SHP77 (cell line): ENCODE data around the gene SYVN1.
"Not testable (repeated sequence)": the region's sequence is repeated elsewhere in the genome, so short reads cannot be mapped to it uniquely, and the experiment has no call there.

Experiments
- DNase-seq, 2 experiments: peaks; one replicate each; lab custom pipeline; 2025; lab: John Stamatoyannopoulos, UW

SYVN1 gene

GRCh38 chr11:65134240-65134951, at the start of gene SYVN1:
Gene SYVN1, minus strand, starts transcription at chr11:65134519. Its CDS starts 918 bp downstream, at chr11:65133601.
- peak; percentile 80 to 86 for DNase-seq

DNA sequence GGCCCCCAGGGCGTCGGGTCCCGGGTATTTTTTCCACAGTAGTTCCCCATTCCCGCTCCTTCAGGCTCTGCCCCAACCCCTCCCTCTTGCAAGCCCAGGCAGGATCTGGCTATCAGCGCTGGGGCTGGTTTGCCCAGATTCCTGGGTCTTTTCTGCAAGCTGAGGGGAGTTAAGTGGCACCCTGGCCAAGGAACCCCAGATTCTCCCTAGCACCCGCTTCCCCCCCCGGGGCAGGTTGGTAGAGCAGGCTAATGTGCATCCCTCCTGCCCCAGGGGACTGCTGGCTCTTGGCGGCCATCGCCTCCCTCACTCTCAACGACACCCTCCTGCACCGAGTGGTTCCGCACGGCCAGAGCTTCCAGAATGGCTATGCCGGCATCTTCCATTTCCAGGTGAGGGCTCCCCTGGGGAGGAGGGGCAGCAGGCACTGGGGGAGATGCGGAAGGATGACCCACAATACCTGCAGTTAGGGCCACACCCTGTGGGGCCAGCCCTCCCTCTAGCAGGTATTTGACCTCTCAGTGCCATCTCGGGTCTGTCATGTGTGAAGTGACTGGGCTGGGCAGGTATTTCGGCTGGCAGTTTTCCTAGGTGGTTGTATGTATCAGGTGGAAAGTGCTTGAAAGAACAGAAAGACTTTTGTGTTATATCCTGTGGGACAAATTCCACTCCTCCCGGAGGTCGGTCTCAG, 49.0 kb upstream of the SYVN1 start:
- DNase-seq = no peak

- peak in 1 of 2 experiments; percentile 30 for DNase-seq
These were observed 48.2 kb upstream of the SYVN1 start for GRCh38 chr11:65182258-65183170.

DNA sequence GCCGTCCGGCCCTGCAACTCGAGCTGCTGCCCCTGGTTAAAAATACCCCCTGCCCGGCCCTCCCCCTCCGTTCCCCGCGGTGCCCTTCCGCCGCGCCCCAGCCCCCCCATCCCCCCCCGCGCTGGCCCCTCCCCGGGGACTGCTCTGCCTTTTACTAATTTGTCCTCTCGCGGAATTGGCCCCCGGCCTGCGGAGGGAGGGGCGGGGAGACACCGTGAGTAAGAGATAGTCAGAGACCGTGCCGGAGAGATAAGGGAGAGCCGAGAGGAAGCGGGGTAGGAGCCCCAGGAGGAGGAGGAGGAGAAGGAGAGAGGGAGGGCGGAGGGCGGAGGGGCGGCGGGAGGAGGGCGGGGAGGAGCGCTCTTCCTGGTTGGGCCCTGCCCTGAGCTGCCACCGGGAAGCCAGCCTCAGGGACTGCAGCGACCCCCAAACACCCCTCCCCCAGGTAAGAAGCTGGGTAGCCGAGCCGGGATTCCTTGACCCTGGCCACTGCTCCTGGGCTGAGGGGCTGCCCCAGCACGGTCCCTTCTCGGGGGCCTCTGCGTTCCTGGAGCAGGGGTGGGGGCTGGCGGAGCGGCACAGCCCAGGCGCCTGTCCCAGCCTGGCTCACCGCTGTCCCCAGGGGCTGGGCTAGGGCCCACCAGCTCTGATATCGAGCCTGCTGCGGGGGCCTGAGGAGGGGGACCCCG, 47.4 kb upstream of the SYVN1 start, which contains the start of gene CAPN1:
TSS of gene CAPN1 (plus strand) at position 360 of the 689 bp plus-strand sequence. CDS start 774 bp downstream, outside the sequence.
- DNase-seq = peak; percentile 39 to 63

GRCh38 chr11:65180877-65181568, 46.7 kb upstream of the SYVN1 start:
- DNase-seq = peak; percentile 44 to 64

GRCh38 chr11:65174571-65175010, 40.3 kb upstream of the SYVN1 start:
- DNase-seq = not testable (repeated sequence)

- DNase-seq = no peak
These were observed 38.3 kb upstream of the SYVN1 start for GRCh38 chr11:65172600-65172999.

DNA sequence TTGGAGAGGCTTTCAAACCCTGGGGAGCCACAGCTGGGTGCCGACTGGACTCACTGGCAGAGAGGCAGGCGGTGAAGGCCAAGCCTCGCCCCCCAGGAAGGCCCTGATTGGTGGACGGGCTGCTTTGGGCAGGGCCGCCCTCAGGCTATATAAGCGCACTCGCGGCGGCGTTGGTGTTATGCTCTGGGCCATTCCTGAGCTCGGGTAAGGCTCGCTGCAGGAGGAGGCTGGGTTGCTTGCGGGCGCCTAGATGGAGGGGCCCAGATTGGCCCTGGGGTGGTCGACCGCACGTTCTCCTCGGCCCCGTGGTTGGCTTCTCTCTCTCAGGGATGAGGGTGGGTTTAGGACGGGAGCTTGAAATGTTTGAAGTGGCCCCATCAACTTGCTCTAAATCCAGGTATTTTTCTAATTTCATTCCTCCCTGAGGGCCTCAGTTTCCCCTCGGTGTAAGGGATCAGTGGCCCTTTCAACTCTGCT, 35.8 kb upstream of the SYVN1 start, which contains the start of gene SPDYC:
TSS of gene SPDYC (plus strand) at position 176 of the 477 bp plus-strand sequence. CDS start 1,125 bp downstream, outside the sequence.
- no peak for DNase-seq

GRCh38 chr11:65169164-65169641, 34.9 kb upstream of the SYVN1 start:
- no peak for DNase-seq

DNA sequence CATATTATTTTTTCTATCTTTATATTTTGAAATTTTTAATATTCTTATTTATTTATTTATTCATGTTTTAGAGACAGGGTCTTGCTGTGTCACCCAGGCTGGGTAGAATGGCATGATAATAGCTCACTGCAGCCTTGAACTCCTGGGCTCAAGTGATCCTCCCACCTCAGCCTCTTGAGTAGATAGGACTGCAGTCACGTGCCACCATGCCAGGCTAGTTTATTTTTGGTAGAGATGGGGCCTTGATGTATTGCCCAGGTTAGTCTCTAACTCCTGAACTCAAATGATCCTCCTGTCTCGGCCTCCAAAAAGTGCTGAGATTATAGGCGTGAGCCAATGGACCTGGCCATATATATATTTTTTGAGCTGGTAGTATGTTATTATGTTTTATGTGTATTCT, 33.3 kb upstream of the SYVN1 start:
- no peak for DNase-seq

- no peak for DNase-seq
These were observed 32.6 kb upstream of the SYVN1 start for GRCh38 chr11:65166893-65167292.

DNA sequence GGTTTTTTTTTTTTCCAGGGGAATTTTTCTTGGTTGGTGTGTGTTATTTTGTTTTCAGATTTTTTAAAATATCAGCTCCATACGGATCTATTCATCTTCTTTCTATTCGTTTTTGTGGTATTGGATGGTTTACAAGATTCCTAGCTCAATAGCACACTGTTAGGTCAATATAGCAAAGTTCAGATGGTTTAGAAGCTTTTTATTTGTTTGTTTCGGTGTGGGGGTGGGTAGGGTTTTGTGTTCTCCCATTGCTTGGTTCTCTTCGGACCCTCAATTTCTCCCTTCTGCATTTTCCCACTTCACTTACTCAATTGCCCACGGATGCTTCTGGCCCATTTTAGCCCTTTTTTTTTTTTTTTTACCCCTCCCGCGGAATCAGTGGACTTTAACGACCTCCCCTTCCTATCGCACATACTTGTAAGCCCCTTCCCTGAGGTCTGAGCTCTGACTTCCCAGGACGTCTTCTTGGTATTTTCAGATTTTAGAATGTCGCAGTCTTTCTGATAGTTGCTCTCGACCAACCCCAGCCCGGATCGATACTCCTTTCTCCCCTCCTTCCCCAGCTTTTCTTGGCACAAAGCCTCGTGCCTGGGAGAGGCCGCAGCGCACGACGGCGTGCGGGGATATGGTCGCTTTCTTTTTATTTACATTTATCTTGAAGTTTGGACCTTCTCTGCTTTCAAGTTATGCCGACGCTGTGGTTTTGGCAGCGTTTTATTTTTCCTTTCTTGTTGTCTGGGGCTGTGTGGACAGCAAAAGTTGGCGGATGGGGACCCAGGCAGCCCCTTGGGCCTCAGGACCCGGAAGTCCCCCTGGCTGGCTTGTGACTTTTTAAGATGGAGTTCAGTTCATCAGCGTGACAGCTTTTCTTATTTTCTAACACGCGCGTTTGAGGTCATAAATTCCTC, 31.3 kb upstream of the SYVN1 start:
- DNase-seq = no peak

DNA sequence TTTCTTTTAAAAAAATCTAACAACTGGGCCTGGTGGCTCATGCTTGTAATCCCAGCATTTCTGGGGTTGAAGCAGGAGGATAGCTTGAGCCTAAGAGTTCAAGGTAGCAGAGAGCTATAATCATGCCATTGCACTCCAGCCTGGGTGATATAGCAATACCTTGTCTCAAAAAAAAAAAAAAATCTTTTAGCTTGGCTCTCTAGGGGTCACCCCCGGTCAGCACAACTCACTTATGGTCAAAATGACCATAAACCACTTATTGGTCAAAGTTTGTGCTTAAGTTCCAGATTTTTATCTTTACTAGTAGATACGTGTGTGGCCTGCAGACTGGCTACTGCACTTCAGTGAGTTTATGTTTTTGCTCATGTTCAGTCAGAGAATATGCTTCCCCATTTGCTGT, 29.4 kb upstream of the SYVN1 start:
- no peak for DNase-seq

GRCh38 chr11:65160643-65161042, 26.3 kb upstream of the SYVN1 start:
- DNase-seq = no peak

GRCh38 chr11:65159012-65159411, 24.7 kb upstream of the SYVN1 start:
- no peak for DNase-seq

DNA sequence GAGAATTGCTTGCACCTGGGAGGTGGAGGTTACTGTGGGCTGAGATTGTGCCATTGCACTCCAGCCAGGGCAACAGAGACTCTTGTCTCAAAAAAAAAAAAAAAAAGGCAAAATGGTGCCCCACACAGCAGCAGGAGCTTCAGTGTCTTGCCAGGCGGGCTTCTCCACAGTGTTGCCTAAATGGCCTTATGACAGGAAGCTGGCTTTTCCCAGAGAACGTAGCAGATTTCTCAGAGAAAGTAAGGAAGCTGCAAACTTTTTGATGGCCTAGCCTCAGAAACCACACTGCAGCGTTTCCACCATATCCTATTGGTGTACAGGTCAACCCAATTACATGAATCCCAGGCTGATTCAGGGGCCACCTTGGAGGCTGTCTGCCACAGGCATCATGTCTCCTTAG, 23.0 kb upstream of the SYVN1 start:
- no peak for DNase-seq

DNA sequence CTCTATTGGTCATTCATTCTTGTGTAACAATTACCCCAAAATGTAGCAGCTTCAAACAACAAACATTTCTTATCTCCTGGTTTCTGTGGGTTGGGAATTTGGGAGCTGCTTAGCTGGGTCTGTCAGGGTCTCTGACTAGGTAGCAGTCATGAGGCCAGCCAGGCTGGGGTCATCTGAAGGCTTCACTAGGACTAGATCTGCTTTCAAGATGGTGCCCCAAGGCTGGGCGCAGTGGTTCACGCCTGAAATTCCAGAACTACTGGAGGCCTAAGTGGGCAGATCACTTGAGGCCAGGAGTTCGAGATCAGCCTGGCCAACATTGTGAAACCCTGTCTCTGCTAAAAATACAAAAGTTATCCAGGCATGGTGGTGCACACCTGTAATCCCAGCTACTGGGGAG, 22.6 kb upstream of the SYVN1 start:
- DNase-seq = no peak

DNA sequence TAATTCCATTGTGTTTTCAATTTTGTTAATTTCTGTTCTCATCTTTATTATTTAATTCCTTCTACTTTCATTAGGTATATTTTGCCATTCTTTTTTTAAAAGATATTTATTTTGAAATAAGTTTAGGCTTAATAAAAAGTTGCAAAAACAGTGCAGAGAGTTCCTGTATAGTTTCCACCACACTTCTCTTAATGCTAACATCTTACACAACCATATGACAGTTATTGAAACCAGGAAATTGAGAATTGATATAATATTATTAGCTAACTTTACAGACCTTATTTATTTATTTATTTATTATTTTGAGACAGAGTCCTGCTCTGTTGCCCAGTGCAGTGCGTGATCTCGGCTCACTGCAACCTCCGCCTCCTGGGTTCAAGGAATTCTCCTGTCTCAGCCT, 21.9 kb upstream of the SYVN1 start:
- DNase-seq = no peak

DNA sequence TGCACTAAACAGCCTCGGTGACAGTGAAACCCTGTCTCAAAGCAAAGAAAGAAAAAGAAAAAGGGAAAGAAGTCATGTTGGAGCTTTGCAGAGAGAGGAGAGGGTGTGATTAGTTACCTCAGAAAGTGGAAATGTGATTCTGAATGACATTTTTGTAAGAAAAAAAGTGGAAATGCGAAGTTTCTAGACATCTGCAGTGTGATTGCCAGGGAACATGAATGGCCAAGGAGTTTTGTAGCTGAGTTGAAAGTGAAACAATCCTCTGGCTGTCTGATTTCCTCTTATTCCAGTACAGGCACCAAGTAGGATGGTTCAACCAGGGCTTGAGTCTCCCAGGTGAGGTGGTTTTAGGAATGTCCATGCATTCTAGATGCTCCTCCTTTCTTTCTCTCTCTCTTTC, 17.8 kb upstream of the SYVN1 start:
- DNase-seq = no peak
